Left lung (tissue), 10 donors: ENCODE measurements around the gene RFX2. TPM values are rescaled to one million over a fixed set of nuclear protein-coding genes. Genes with fewer than 3 reads are reported as not detected.
A peak's percentile ranks its signal among the peaks of the same experiment; 100 is the strongest.

ENCODE experiments used
- ATAC-seq: fragments of 200-7000 bp; cut with Tn5 transposase; one replicate; pipeline ENCODE4 v1.9.1; 2020; ENCODE audit warnings: moderate library complexity
- DNase-seq, 4 donors: peaks; one replicate each; pipeline ENCODE4 v3.0.0-alpha.2; 2013 to 2020
- H3K27ac ChIP-seq, 2 donors: fragments of 200-600 bp; sonication (generic) in 1 of 2; one replicate each; pipeline versions ENCODE4 v1.5.0 to v1.8.0; 2020 to 2021
- H3K27me3 ChIP-seq, 2 donors: fragments of 200-600 bp; sonication (generic) in 1 of 2; one replicate each; pipeline versions ENCODE4 v1.5.0 to v1.8.0; 2020 to 2021
- H3K36me3 ChIP-seq, 2 donors: fragments of 200-600 bp; sonication (generic) in 1 of 2; one replicate each; pipeline versions ENCODE4 v1.5.0 to v1.8.0; 2020 to 2021
- H3K4me1 ChIP-seq, 2 donors: fragments of 200-600 bp; one replicate each; pipeline ENCODE4 v1.8.0; 2021
- H3K4me3 ChIP-seq, 2 donors: fragments of 200-600 bp; sonication (generic) in 1 of 2; one replicate each; pipeline versions ENCODE4 v1.5.0 to v1.8.0; 2020 to 2021; ENCODE audit warnings: mild to moderate bottlenecking in 1 of 2
- H3K9me3 ChIP-seq, 2 donors: fragments of 200-600 bp; sonication (generic) in 1 of 2; one replicate each; pipeline versions ENCODE4 v1.5.0 to v1.8.0; 2020 to 2021
- intact Hi-C, 2 donors: fragments of 100-400 bp; cut with DNase I; formaldehyde crosslinking; loops; one replicate each; pipeline versions ENCODE4 v1.11.2 to v1.14.2; 2022
- polyA plus RNA-seq, 6 donors: library from polyadenylated mRNA; unstranded; fragments of 120-200 nt; gene quantifications; one replicate each; pipeline ENCODE4 v1.2.1, GENCODE V29; 2013; ENCODE audit not compliant: insufficient read length in 6 of 6
- total RNA-seq, 2 donors: library from RNA; stranded (reverse); fragmentation: NEBNext Ultra II Directional; extraction: Animal tissue kit (Norgen Biotek cat#: 25700); gene quantifications; one replicate each; pipeline ENCODE4 v1.2.1, GENCODE V29; 2021
- TF ChIP-seq, protein P1 (sequence below), 2 donors: fragments of 200-600 bp; sonication (generic) in 1 of 2; IDR thresholded peaks; one replicate each; pipeline versions ENCODE4 v1.5.0 to v1.8.0; 2021; ENCODE audit warnings: antibody characterized with exemption in 2 of 2
- donor health status: DM: no; HTN: yes; CAD: no.
- donor health status: DM: no; HTN: no; CAD: no.

Gene RFX2
- total and polyA plus RNA-seq, 8 donors: 12.7 to 18.8 (median 16.5) TPM

DNA sequence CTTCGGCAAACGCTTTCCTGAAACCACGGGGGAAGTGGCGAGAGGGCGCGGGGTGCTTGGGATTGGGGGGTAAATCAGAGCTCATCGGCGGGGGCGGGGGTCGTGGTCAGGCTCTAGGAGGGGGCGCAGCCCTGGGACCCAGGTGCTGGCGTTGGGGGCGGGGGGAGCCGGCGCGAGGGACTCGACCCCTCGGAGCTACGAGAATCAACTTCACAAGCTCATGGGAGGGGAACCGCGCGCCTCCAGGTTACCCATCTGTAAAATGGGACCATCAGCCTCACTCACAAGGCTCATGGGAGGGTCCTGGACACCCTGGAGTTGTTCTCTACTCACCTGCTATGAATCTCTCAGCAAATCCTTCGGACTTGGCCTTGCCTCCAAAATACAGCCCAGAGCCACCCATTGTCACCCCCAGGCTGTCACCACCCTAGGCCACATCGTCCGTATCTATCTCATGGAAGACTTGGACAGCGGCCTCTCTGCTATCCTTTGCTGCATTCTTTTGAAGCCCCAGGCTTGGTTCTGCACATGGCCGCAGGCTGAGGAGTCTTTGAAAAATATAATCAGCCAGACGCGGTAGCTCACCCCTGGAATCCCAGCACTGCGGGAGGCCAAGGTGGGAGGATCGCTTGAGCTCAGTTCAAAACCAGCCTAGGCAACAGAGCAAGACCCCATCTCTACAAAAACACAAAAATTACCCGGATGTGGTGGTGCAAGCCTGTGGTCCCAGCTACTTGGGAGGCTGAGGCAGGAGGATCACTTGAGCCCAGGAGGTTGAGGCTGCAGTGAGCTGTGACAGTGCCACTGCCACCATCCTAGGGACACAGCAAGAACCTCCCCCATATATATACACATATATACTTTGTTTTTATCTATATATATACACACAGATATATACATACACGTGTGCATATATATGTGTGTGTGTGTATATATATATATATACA, 131.4 kb downstream of the RFX2 start:
- Histone ChIP-seq H3K9me3 (no peaks in the 10 kb centered on the region), H3K27ac (peak overlapping the region; percentile 81 to 91), H3K27me3 (no peaks in the 10 kb centered on the region), H3K4me1 (peaks cover 23 to 57% of the 10 kb centered on the region in 2 donors), H3K36me3 (peaks cover 0 to 5% of the 10 kb centered on the region in 2 donors), H3K4me3 (peak overlapping the region; percentile 51 to 75)
- TF ChIP-seq, protein P1, sequence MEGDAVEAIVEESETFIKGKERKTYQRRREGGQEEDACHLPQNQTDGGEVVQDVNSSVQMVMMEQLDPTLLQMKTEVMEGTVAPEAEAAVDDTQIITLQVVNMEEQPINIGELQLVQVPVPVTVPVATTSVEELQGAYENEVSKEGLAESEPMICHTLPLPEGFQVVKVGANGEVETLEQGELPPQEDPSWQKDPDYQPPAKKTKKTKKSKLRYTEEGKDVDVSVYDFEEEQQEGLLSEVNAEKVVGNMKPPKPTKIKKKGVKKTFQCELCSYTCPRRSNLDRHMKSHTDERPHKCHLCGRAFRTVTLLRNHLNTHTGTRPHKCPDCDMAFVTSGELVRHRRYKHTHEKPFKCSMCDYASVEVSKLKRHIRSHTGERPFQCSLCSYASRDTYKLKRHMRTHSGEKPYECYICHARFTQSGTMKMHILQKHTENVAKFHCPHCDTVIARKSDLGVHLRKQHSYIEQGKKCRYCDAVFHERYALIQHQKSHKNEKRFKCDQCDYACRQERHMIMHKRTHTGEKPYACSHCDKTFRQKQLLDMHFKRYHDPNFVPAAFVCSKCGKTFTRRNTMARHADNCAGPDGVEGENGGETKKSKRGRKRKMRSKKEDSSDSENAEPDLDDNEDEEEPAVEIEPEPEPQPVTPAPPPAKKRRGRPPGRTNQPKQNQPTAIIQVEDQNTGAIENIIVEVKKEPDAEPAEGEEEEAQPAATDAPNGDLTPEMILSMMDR (IDR thresholded peaks at IDR 0.05): no peak
- no peak for ATAC-seq
- DNase-seq: no peak
- intact Hi-C loops: no loop called here

DNA sequence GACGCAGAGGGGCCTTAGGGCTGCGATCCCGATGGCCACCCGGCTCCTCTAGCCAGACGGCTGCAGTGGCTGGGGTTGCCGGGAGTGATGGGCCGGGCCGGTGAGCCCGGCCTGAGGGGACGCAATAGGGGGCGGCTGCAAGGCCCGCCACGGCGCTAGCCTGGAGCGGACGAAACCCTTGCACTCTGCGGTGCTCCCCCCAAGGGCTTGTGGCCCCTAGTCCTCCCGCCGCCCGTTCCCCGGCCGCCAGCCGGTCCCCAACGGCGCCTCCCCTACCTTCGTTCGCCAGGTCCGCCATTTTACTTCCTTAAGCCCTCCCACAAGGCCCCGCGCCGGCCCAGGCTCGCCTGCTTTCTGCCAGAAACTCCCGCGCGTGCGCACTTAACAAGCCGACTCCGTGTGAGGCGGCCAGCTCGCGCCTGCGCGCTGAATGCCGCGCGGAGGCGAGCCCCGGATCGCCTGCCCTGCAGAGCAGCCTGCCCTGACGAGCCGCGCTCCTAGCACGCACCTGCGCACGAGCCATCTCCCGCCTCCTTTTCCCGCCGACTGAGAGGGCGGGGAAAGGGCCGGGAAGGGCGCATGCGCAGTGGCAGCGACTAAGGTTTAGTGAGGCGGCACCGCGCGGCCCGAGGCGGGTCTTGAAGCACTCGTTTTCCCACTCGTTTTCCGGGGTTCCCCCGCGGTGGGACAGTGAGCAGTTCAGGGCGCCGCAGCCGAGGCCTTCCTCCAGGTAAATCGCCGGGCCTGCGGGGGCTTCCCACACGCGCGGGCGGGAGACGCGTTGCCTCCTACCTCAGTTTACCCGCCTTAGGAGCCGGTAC, 132.3 kb downstream of the RFX2 start, which contains the start of gene RANBP3:
TSS of gene RANBP3 (minus strand) at position 356 of the 821 bp plus-strand sequence. CDS start at position 298, 58 bp downstream.
- intact Hi-C loops: no loop called here
- peaks cover 0 to 14% of the 10 kb centered on the region in 2 donors for H3K36me3 ChIP-seq
- ATAC-seq (peak; percentile 92), DNase-seq (peak; percentile 98 to 100 (median 100))
- no peaks in the 10 kb centered on the region for H3K27me3 ChIP-seq
- peak within 1 kb of the TSS; percentile 75 to 96 for H3K4me3 ChIP-seq
- H3K27ac ChIP-seq: peak within 1 kb of the TSS; percentile 85 to 91
- H3K9me3 ChIP-seq: no peaks in the 10 kb centered on the region
- peaks cover 23 to 62% of the 10 kb centered on the region in 2 donors for H3K4me1 ChIP-seq
- TF ChIP-seq, protein P1 (IDR thresholded peaks at IDR 0.05): no peak

DNA sequence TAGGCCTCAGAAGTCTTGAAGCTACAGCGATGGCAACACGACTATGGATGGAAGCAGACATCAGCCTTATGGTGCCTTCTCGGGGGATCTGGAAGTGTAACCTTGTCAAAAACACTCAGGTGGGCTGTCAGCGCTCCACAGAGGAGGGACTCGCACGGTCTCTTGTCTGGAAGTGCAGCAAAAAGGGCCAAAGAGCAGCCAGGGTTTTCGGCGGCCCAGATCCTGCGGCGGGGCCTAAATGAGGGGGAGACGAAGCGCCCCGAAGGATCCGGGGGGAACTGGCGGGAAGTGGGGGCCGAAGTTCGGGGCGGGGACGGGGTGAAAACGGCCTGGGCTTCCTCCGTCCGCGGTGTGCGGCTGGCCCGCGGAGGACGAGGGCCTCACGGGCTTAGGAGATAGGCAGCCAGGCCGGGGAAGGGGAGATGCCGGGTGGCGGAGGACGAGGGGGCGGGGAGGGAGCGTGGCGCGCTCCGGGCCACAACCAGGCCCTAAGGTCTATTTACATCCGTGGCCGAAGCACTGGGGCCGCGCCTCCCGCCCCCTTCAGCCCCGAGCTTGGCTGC, 133.0 kb downstream of the RFX2 start:
- peaks cover 0 to 16% of the 10 kb centered on the region in 2 donors for H3K36me3 ChIP-seq
- TF ChIP-seq, protein P1 (IDR thresholded peaks at IDR 0.05): no peak
- no peaks in the 10 kb centered on the region for H3K9me3 ChIP-seq
- intact Hi-C loops: no loop called here
- peaks cover 23 to 60% of the 10 kb centered on the region in 2 donors for H3K4me1 ChIP-seq
- no peaks in the 10 kb centered on the region for H3K27me3 ChIP-seq
- peak overlapping the region; percentile 85 to 91 for H3K27ac ChIP-seq
- DNase-seq: no peak
- ATAC-seq: peak; percentile 20
- H3K4me3 ChIP-seq: peak overlapping the region; percentile 75 to 96

DNA sequence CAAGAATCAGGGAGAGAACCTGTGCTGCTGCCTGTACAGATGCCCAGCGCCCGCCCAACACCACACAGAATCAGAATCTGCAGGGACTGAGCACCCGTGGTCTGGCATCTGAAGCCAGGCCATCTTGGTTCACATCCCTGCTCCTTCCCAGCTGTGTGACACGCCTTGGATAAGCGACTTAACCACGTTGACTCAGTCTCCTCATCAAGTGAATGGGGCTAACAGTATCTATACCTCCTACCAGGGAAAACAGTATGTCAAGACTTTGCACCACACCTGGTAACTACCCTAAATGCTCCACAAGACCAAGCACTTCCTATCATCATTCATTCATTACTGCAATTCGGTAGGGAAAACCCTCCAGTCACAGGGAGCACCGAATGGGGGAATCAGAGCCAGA, 133.5 kb downstream of the RFX2 start:
- Histone ChIP-seq H3K36me3 (peaks cover 0 to 18% of the 10 kb centered on the region in 2 donors), H3K27me3 (no peaks in the 10 kb centered on the region), H3K4me1 (peaks cover 23 to 62% of the 10 kb centered on the region in 2 donors), H3K4me3 (peak overlapping the region; percentile 75 to 96), H3K9me3 (no peaks in the 10 kb centered on the region), H3K27ac (no peak overlapping the region)
- DNase-seq (no peak), ATAC-seq (no peak)
- TF ChIP-seq, protein P1 (IDR thresholded peaks at IDR 0.05): no peak
- intact Hi-C loops: no loop called here
